HG03097 (cell line): ENCODE measurements around the gene ALG1.

Experiments
- ATAC-seq: cut with Tn5 transposase; IDR thresholded peaks from one replicate; pipeline ENCODE4 v1.9.1; 2021; ENCODE audit not compliant: unreplicated experiment, low FRiP score

Gene ALG1

GRCh38 chr16:5071681-5072333 lies at the start of gene ALG1:
Gene ALG1, plus strand, starts transcription at chr16:5071843. Its CDS starts 7 bp downstream, at chr16:5071850.
- ATAC-seq, result peak; percentile 76

GRCh38 chr16:5022521-5022920 lies 49.1 kb upstream of the ALG1 start:
- no peak for ATAC-seq

- ATAC-seq, result no peak
Observed at GRCh38 chr16:5024632-5025031, 47.0 kb upstream of the ALG1 start.

GRCh38 chr16:5025171-5025632 lies 46.4 kb upstream of the ALG1 start:
- no peak for ATAC-seq

GRCh38 chr16:5026664-5027063 lies 45.0 kb upstream of the ALG1 start:
- ATAC-seq, result no peak

GRCh38 chr16:5027086-5027485 lies 44.6 kb upstream of the ALG1 start:
- ATAC-seq, result no peak

GRCh38 chr16:5027575-5028235 lies 43.9 kb upstream of the ALG1 start:
- ATAC-seq, result no peak

GRCh38 chr16:5028950-5029475 lies 42.6 kb upstream of the ALG1 start:
- ATAC-seq, result no peak

GRCh38 chr16:5030251-5030870 lies 41.3 kb upstream of the ALG1 start:
- ATAC-seq, result no peak

GRCh38 chr16:5031601-5032000 lies 40.0 kb upstream of the ALG1 start:
- ATAC-seq, result no peak

GRCh38 chr16:5032748-5033167 lies 38.9 kb upstream of the ALG1 start:
- no peak for ATAC-seq

GRCh38 chr16:5033256-5034166 lies 38.1 kb upstream of the ALG1 start, which contains the start of gene NAGPA:
Gene NAGPA, minus strand, starts transcription at chr16:5033935. Its CDS starts 21 bp downstream, at chr16:5033914.
- ATAC-seq, result peak; percentile 87

- ATAC-seq, result no peak
Observed at GRCh38 chr16:5034167-5034523, 37.5 kb upstream of the ALG1 start.

- no peak for ATAC-seq
Observed at GRCh38 chr16:5035909-5036227, 35.8 kb upstream of the ALG1 start.

- ATAC-seq, result no peak
Observed at GRCh38 chr16:5036228-5037156, 35.2 kb upstream of the ALG1 start.

- ATAC-seq, result no peak
Observed at GRCh38 chr16:5040451-5040850, 31.2 kb upstream of the ALG1 start.

GRCh38 chr16:5041600-5042133 lies 30.0 kb upstream of the ALG1 start:
- ATAC-seq, result no peak

GRCh38 chr16:5042574-5043171 lies 29.0 kb upstream of the ALG1 start:
- no peak for ATAC-seq

- ATAC-seq, result no peak
Observed at GRCh38 chr16:5044011-5044540, 27.6 kb upstream of the ALG1 start.
